Ovary (tissue), 3 donors: ENCODE data around the gene ALDH3B2.

ENCODE experiments used
- POLR2A ChIP-seq: fragments of 450-650 bp; IDR thresholded peaks from one replicate; pipeline ENCODE4 v1.6.1; 2017; ENCODE audit warnings: antibody characterized with exemption, mild to moderate bottlenecking, moderate library complexity
- TF ChIP-seq, protein P1 (sequence below), 3 donors: fragments of 450-650 bp in 2 of 3; fragments of 200-600 bp in 1 of 3; IDR thresholded peaks; one replicate each; pipeline versions ENCODE4 v1.5.1 to v1.8.0; 2016 to 2022; ENCODE audit warnings: antibody characterized with exemption in 3 of 3, mild to moderate bottlenecking in 1 of 3
- donor health status: DM: no; HTN: no; CAD: no.

DNA sequence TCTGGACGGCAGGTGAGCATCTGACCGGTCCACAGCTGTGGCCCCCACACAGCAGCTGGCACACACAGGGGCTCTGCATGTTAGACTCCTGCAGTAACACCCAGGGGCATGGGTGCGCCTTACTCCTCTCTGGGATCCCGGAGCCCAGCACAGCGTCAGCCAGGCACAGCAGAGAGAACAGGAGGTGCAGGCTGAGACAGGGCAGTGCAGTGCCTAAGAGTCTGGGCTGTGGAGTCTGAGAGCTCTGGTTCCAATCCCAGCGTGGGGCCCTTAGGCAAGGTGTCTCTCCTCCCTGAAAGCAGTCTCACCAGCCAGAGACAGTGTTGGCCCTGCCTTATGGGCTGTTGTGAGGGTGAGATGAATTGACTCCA is 47.0 kb downstream of the ALDH3B2 start:
- TF ChIP-seq, protein P1, sequence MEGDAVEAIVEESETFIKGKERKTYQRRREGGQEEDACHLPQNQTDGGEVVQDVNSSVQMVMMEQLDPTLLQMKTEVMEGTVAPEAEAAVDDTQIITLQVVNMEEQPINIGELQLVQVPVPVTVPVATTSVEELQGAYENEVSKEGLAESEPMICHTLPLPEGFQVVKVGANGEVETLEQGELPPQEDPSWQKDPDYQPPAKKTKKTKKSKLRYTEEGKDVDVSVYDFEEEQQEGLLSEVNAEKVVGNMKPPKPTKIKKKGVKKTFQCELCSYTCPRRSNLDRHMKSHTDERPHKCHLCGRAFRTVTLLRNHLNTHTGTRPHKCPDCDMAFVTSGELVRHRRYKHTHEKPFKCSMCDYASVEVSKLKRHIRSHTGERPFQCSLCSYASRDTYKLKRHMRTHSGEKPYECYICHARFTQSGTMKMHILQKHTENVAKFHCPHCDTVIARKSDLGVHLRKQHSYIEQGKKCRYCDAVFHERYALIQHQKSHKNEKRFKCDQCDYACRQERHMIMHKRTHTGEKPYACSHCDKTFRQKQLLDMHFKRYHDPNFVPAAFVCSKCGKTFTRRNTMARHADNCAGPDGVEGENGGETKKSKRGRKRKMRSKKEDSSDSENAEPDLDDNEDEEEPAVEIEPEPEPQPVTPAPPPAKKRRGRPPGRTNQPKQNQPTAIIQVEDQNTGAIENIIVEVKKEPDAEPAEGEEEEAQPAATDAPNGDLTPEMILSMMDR (IDR thresholded peaks at IDR 0.05): no peak
- no peak for TF ChIP-seq POLR2A
